Calu3 (cell line): ENCODE measurements around the gene PCDHB6. TPM values are rescaled to one million over a fixed set of nuclear protein-coding genes. Genes with fewer than 3 reads are reported as not detected.
"Not testable (repeated sequence)": the region's sequence is repeated elsewhere in the genome, so short reads cannot be mapped to it uniquely, and the experiment has no call there.

Experiments
- BruUV-seq: library from RNA; stranded (reverse); fragments of 400-500 nt; replicated peaks from 2 replicates; lab custom pipeline; 2021; lab: Mats Ljungman, UMichigan
- CTCF ChIA-PET: fragments of 300-600 bp; sonication (Branson Sonifier 250); formaldehyde crosslinking; loops from one replicate; lab custom pipeline; 2022; ENCODE audit warnings: antibody characterized with exemption; lab: Charles Lee
- DNase-seq: peaks from one replicate; pipeline ENCODE4 v3.0.0; 2022
- H3K27ac Mint-ChIP-seq: one replicate; pipeline ENCODE4 v1.8.0; 2022; ENCODE audit warnings: mixed read lengths; ENCODE audit not compliant: unreplicated experiment
- H3K27me3 Mint-ChIP-seq: one replicate; pipeline ENCODE4 v1.8.0; 2022; ENCODE audit warnings: mixed read lengths; ENCODE audit not compliant: unreplicated experiment
- H3K36me3 Mint-ChIP-seq: one replicate; pipeline ENCODE4 v1.8.0; 2022; ENCODE audit warnings: mild to moderate bottlenecking, moderate library complexity, mixed read lengths; ENCODE audit not compliant: insufficient read depth, unreplicated experiment
- H3K4me1 Mint-ChIP-seq: one replicate; pipeline ENCODE4 v1.8.0; 2022; ENCODE audit warnings: mild to moderate bottlenecking, low read depth, mixed read lengths; ENCODE audit not compliant: unreplicated experiment
- H3K4me3 Mint-ChIP-seq: one replicate; pipeline ENCODE4 v1.8.0; 2022; ENCODE audit warnings: mild to moderate bottlenecking, low read depth, moderate library complexity, mixed read lengths; ENCODE audit not compliant: unreplicated experiment
- H3K9me3 Mint-ChIP-seq: one replicate; pipeline ENCODE4 v1.8.0; 2022; ENCODE audit warnings: low read depth, mixed read lengths; ENCODE audit not compliant: unreplicated experiment
- CTCF ChIP-seq: fragments of 200-600 bp; IDR thresholded peaks from one replicate; pipeline ENCODE4 v1.8.0; 2022; ENCODE audit warnings: antibody characterized with exemption; ENCODE audit not compliant: unreplicated experiment
- intact Hi-C: fragments of 100-400 bp; cut with micrococcal nuclease; formaldehyde crosslinking; loops from one replicate; pipeline ENCODE4 v1.10.0; 2022; ENCODE audit not compliant: unreplicated experiment
- total RNA-seq: library from RNA; stranded (reverse); gene quantifications from 2 replicates; pipeline ENCODE4 v1.2.3, GENCODE V29; 2022

Gene PCDHB6
- total RNA-seq, 1 experiment from 2014 or later = not detected

GRCh38 chr5:141105350-141105749, 44.5 kb upstream of the PCDHB6 start:
- BruUV-seq = no TSS peak
- Mint-ChIP-seq H3K27ac (no peak overlapping the region), H3K4me3 (no peak overlapping the region), H3K36me3 (no peaks in the 10 kb centered on the region), H3K27me3 (no peaks in the 10 kb centered on the region), H3K9me3 (peaks cover 13% of the 10 kb centered on the region), H3K4me1 (no peaks in the 10 kb centered on the region)
- no peak for DNase-seq
- intact Hi-C loops = no loop called here
- TF ChIP-seq CTCF = no peak
- CTCF ChIA-PET = no interaction called here

- no peaks in the 10 kb centered on the region for H3K27me3 Mint-ChIP-seq
- no peak for DNase-seq
- no peaks in the 10 kb centered on the region for H3K36me3 Mint-ChIP-seq
- CTCF ChIA-PET = no interaction called here
- intact Hi-C loops = no loop called here
- H3K9me3 Mint-ChIP-seq = peaks cover 15% of the 10 kb centered on the region
- H3K4me3 Mint-ChIP-seq = no peak overlapping the region
- no peaks in the 10 kb centered on the region for H3K4me1 Mint-ChIP-seq
- H3K27ac Mint-ChIP-seq = no peak overlapping the region
- no TSS peak for BruUV-seq
- TF ChIP-seq CTCF = no peak
These were observed 30.6 kb upstream of the PCDHB6 start for GRCh38 chr5:141119250-141119649.

GRCh38 chr5:141121563-141121962, 28.3 kb upstream of the PCDHB6 start, which contains the start of gene PCDHB4:
Gene PCDHB4, plus strand, starts transcription at chr5:141121818. Its CDS starts 181 bp downstream, at chr5:141121999.
- H3K27me3 Mint-ChIP-seq = no peaks in the 10 kb centered on the region
- peaks cover 10% of the 10 kb centered on the region for H3K9me3 Mint-ChIP-seq
- no peaks in the 10 kb centered on the region for H3K4me1 Mint-ChIP-seq
- no peak for DNase-seq
- CTCF ChIA-PET = no interaction called here
- no TSS peak for BruUV-seq
- no peak within 1 kb of the TSS for H3K4me3 Mint-ChIP-seq
- no peak within 1 kb of the TSS for H3K27ac Mint-ChIP-seq
- H3K36me3 Mint-ChIP-seq = no peaks in the 10 kb centered on the region
- TF ChIP-seq CTCF = no peak
- intact Hi-C loops = no loop called here

GRCh38 chr5:141121985-141122384, 27.9 kb upstream of the PCDHB6 start:
- intact Hi-C loops = no loop called here
- Mint-ChIP-seq H3K27ac (no peak overlapping the region), H3K27me3 (no peaks in the 10 kb centered on the region), H3K36me3 (no peaks in the 10 kb centered on the region), H3K4me1 (no peaks in the 10 kb centered on the region), H3K9me3 (peaks cover 7% of the 10 kb centered on the region), H3K4me3 (no peak overlapping the region)
- no peak for TF ChIP-seq CTCF
- BruUV-seq = no TSS peak
- CTCF ChIA-PET = no interaction called here
- no peak for DNase-seq

GRCh38 chr5:141123396-141124135, 26.3 kb upstream of the PCDHB6 start:
- CTCF ChIA-PET, H3K27me3 Mint-ChIP-seq, DNase-seq, H3K9me3 Mint-ChIP-seq, H3K4me1 Mint-ChIP-seq, H3K36me3 Mint-ChIP-seq, H3K4me3 Mint-ChIP-seq, intact Hi-C loops, H3K27ac Mint-ChIP-seq, BruUV-seq: not testable (repeated sequence)
